Measurements from ENCODE around the gene COL6A1.

COL6A1 gene

GRCh38 chr21:45981151-45982091, at the start of gene COL6A1:
Gene COL6A1, plus strand, starts transcription at chr21:45981770. Its CDS starts 81 bp downstream, at chr21:45981851.
- peak; percentile 58 for DNase-seq

DNA sequence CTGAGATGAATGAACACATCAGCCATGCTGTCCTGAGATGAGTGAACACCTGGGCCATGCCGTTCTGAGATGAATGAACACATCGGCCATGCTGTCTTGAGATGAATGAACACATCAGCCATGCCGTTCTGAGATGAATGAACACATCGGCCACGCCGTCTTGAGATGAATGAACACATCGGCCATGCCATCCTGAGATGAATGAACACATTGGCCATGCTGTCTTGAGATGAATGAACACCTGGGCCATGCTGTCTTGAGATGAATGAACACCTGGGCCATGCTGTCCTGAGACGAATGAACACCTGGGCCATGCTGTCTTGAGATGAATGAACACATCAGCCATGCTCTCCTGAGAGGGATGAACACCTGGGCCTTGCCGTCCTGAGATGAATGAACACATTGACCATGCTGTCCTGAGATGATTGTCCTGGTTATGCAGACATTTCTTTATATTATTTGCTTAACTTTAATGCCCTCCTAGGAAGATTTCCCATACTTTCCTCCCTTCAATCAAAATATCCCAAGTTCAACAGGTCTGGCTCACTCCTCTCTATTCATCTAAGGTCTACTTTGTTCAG, 48.6 kb upstream of the COL6A1 start:
- DNase-seq, result no peak

DNA sequence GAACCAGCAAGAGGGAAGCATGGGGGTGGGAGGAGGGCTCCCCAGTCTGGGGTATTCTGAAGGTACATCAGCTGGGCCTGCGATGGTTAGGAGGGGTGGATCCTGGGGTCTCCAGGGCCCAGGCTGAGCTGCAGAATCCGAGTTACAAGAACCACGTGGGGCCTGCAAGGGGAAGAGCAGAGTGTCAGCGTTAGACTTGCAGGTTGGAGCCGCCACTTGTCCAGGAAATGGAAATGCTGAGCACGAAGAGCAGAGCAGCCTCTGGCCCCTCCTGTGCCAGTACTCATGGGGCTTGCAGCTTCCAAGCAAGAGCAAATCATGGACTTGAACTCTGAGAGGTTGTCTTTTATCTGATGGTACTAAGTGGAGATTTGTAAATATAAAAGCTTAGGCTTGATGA, 47.5 kb upstream of the COL6A1 start:
- no peak for DNase-seq

GRCh38 chr21:45934554-45934953, 47.0 kb upstream of the COL6A1 start:
- DNase-seq, result no peak

DNA sequence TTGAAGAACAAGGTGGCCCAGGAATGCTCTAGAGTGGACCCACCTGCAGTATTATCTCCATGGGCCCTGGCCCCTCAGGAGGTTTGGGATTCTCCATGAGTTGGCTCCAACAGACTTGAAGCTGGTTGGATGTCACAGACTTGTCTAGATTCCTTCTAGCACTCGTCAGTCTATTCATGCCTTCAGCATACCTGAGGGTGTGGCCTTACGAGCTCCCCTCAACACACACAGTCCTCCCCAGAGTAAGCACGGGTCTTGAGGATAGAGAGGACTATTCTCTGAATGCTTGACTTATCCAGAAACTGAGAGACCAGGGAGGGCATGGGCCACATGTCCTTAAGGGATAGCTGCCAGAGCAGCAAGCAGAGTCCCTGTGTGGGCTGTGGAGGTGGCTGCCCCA, 45.9 kb upstream of the COL6A1 start:
- DNase-seq, result no peak

- no peak for DNase-seq
These were observed 43.7 kb upstream of the COL6A1 start for GRCh38 chr21:45937721-45938452.

DNA sequence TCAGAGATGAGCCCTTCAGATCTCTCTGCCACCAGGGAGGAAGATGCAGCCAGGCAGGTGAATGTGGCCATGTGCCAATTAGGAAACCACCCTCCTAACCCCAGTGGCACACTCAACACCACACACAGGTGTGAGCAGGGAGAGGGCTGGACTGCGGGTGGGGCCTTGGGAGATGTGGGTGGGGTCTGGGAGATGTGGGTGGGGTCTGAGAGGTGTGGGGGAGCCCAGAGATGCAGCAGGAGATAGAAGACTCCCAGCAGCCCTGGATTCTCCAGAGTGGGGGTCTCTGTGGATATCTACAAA, 43.2 kb upstream of the COL6A1 start:
- no peak for DNase-seq

GRCh38 chr21:45938811-45939520, 42.6 kb upstream of the COL6A1 start:
- DNase-seq, result no peak

DNA sequence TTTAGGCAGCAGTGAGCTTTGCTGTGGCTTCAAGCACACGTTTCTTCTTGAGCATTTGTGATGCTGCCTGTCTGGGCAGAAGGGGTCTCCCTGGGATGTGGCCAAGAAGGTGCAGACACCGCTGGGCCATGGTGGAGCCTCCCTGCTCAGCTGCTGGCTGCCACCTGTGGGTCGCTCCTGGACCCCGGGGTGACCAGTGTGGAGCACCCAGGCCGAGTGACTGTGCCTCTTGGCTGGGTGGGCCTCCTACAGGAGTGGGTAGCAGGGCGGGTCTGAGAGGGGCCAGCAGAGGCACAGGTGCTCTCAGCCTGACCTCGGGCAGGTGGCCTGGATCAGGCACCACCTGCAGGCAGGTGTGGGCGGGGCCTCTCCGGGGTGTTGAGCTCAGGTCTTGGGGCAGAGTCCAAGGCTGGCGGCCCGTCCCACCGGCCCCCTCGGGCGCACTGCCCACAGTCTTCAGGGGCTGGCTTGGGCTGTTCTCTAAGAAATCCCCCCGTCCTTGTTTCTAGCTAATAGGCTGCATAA, 42.0 kb upstream of the COL6A1 start:
- no peak for DNase-seq

DNA sequence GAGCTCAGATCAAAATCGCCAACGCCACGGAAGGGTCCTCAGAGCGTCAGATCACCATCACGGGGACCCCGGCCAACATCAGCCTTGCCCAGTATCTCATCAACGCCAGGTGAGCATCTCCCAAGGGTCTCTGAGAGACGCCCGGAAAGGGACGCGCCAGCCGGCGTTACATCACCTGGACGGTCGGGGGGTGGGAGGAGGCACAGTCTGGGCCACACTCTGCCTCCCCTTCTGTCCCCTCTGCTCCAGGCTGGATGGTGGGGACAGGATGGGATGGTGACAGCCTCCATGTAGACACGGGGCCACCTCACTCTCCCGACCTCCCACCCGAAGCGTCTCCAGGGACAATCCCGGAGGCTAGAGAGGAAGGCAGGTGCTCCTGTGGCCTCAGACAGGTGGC, 41.5 kb upstream of the COL6A1 start:
- DNase-seq, result no peak

- DNase-seq, result no peak
These were observed 40.8 kb upstream of the COL6A1 start for GRCh38 chr21:45940621-45941337.

- DNase-seq, result no peak
These were observed 40.2 kb upstream of the COL6A1 start for GRCh38 chr21:45941338-45941710.

DNA sequence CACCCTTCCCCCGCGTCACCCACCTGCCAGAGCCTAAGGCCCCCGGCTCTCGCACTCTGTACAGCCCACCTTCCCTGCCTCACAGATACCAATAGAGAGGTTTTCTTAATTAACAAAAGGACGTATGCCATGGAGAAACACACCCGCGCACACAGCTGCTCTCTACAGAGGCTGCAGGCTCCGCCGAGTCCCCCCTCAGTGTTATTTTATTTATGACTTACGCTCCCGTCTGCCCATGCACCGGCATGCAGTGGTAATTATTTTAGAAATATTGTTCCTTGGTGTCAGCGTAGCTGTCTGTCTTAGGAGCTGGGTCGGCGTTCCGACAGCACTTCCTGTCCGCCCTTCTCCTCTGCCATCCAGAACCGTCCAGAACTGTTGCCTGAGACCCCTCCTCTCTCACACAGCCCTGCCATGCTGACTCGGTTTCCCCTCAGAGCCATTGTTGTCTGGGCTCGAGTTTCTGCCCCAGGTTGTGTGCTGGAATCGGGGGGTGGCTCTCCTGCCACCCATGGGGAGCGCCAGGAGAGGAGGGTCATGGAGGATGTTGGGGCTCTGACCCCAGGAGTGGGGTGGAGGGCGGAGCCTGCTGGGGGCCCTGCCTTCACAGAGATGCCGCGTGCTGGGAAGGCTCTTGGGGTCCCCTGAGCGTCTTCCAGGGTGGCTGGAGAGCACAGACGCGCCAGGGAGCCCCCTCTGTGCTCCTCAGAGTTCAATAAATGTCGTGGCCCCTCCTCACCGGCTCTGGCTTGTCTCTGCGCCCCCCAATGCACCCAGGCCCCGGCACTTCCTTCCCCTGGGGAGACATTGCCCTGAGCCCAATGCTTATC, 39.6 kb upstream of the COL6A1 start:
- no peak for DNase-seq

DNA sequence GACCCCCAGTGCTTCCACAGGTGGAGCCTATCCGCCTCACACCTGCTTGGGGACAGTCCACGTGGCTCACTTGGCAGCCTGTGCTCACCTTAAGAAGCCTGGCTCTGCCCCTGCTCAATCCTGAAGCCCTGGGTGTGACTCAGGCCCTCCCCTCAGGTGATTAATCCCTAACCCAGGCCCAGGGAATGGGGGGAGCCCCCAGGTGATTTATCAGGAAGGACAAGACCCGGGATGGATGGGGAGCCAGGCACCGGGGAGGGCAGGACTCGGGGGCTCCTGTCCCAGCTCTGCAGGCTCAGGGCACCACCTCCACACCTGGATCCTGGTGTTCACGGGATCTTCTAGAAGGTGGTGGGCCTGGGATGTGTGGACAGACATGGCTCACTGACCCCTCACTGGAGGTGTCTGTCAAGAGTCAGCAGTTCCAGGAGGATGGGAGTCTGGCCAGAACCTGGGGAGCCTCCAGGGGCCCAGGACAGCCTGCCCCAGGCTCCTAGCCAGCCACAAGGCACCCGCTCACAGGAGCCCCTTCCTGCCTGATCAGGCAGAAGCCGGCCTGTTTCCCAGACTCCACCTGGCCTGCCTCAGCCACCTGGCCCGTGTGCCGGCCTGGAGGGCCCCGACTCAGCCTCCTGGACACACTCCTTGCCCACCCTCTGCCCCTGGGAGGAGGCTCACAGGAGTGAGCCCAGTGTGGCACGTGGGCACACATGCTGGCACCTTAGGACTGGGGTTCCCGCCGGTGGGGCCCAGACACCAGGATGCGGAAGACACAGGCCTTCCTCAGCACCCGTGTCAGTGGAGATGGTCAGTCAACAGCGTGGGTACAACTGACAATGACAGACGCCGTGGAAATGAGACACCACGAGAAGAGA, 38.6 kb upstream of the COL6A1 start:
- no peak for DNase-seq

- DNase-seq, result no peak
These were observed 37.7 kb upstream of the COL6A1 start for GRCh38 chr21:45943630-45944540.

DNA sequence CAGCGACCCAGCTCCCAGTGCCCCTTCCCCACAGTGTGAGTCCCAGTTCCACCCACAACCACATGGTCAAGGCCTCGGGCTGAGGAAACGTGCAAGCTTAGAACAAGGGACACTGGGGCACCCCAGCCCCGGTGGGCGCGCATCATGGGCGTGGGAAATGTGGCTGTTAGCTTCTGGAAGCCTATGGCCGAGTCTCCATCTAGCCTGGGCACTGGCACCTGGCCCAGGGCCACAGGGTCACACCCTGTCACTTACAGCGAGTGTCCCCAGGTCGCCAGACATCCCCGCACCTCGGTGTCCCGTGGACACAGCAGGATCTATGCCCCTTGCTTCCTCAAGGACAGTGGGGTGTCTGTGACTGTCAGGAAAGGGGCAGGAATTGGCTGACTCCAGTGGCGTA, 37.0 kb upstream of the COL6A1 start:
- DNase-seq, result no peak

DNA sequence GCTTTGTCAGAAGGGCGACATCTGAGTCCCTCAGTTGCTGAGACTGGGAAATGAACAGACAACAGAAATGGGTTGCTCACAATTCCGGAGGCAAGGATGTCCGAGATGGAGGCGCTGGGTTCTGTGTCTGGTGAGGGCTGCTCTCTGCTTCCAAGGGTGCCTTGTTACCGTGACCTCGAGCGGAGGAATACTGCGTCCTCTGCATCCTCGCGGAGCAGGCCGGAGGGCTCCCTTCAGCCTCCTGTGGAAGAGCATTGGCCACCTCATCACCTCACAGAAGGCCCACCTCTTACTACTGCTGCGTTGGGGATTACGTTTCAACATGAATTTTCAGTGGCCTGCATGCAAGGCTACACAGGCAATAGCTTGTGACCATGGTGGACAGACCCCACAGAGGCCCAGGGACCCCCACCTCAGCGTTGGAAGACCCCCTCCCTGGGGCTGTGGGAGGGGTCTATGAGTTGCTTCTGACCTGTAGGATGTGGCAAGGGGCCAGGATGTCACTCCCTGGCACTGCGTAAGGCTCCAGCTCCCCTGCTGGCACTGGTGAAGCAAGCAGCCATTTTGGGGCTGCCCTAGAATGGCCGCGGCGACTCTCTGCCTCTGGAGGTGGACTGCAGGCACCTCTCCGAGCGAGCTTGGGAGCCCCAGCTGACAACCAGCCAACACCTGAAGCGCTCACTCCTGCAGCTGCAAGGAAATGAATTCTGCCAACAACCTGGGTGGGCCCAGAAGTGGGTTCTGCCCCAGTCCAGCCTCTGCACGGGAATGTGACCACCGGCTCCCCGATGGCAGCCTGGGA, 36.3 kb upstream of the COL6A1 start:
- no peak for DNase-seq

DNA sequence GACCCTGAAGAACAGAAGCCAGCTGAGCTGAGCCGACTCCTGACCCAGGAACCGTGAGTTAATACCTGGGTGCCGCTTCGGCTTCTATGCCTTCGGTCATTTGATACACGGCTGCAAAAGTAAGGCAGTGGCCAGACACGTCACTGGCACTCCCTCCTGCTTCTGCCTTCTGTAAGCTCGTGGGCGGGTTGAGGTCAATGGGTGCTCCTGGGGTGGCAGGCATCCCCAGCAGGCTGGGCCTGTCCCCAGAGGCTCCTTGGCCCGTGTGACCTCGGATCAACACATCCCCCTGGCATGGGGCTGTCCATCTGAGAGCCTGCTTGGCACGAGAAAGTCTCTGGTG, 35.7 kb upstream of the COL6A1 start:
- DNase-seq, result no peak

GRCh38 chr21:45947296-45947695, 34.3 kb upstream of the COL6A1 start:
- no peak for DNase-seq

All from GOT3 (cell line).